ENCODE measurements around the gene ITK.

ITK gene

DNA sequence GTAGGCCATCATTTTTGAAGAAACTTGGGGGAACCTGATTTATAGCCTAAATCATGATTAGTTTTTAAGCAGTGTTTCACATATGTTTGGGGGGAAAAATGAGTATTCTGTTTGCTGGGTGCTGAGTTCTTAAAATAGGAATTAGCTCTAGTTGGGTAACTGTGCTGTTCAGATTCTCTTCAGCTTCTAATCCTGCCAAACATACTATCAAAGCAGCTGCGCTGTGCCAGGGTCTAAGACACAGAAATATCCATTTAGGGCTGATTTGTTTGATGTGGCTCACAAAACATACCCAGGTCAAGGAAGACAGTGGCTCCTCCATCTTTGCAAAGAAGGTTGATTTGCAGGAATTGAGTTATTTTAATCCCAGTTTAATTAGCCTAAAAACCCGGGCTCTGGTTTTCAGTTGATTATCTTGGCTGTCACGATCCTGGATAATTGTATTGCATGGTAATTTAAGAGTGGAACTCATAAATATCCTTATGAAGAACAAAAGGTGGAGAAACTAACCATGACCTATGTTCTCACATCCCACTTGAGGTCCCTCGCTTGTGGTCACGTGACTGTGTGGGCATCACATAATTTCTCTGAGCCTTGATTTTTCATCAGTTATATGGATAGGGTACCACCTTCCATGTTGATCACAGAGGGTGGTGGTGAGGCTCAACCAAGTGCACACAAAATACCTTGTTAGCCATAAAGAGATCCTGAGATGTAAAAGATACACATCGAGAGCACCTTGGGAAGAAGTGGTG, 104.0 kb downstream of the ITK start:
- no peak for DNase-seq (ENCODE audit: low read depth)
- TF ChIP-seq, protein P1, sequence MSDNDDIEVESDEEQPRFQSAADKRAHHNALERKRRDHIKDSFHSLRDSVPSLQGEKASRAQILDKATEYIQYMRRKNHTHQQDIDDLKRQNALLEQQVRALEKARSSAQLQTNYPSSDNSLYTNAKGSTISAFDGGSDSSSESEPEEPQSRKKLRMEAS (IDR thresholded peaks at IDR 0.05; ENCODE audit: low read depth, low read length), result no peak
- TF ChIP-seq POLR2A (IDR thresholded peaks at IDR 0.05; ENCODE audit: extremely low read depth, insufficient read length), result no peak
- TF ChIP-seq MYC (IDR thresholded peaks at IDR 0.05; ENCODE audit: low read depth, low read length), result no peak
- TF ChIP-seq, protein P2, sequence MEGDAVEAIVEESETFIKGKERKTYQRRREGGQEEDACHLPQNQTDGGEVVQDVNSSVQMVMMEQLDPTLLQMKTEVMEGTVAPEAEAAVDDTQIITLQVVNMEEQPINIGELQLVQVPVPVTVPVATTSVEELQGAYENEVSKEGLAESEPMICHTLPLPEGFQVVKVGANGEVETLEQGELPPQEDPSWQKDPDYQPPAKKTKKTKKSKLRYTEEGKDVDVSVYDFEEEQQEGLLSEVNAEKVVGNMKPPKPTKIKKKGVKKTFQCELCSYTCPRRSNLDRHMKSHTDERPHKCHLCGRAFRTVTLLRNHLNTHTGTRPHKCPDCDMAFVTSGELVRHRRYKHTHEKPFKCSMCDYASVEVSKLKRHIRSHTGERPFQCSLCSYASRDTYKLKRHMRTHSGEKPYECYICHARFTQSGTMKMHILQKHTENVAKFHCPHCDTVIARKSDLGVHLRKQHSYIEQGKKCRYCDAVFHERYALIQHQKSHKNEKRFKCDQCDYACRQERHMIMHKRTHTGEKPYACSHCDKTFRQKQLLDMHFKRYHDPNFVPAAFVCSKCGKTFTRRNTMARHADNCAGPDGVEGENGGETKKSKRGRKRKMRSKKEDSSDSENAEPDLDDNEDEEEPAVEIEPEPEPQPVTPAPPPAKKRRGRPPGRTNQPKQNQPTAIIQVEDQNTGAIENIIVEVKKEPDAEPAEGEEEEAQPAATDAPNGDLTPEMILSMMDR (IDR thresholded peaks at IDR 0.05; ENCODE audit: low read depth, low read length), result no peak
- no peak overlapping the region for H3K4me3 ChIP-seq (ENCODE audit: low read depth, low read length)

DNA sequence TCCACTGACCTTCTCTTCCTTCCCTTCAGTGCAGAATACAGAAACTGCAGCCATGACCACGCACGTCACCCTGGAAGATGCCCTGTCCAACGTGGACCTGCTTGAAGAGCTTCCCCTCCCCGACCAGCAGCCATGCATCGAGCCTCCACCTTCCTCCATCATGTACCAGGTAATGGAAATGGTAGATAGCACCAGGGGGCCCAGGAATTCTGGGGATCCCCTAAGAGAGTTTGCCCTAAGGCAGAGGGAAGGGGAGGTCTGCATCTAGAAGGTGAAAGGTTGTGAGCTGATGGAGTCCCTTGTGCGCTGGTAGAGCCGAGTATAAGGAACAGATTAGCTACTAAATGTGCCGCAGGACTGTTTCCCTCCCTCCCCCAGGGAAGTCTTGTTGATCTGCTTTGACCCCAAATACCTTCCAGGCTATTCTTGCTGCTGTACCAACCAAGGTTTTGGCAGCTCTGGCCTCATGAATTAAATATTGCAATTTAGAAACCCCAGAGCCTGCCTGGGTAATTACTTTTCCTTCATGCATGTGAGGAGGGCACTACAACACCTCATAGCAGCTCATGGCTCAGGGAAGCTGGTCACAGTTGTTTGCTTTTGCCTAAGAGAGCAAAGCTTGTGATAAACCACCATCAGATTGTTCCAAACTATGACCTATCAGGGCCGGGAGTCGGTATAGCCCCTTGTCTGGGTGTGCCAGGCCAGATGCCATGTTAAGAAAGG, 104.8 kb downstream of the ITK start:
- no peak for DNase-seq (ENCODE audit: low read depth)
- no peak overlapping the region for H3K4me3 ChIP-seq (ENCODE audit: low read depth, low read length)
- TF ChIP-seq, protein P1 (IDR thresholded peaks at IDR 0.05; ENCODE audit: low read depth, low read length), result no peak
- TF ChIP-seq MYC (IDR thresholded peaks at IDR 0.05; ENCODE audit: low read depth, low read length), result no peak
- no peak for TF ChIP-seq POLR2A (IDR thresholded peaks at IDR 0.05; ENCODE audit: extremely low read depth, insufficient read length)
- TF ChIP-seq, protein P2 (IDR thresholded peaks at IDR 0.05; ENCODE audit: low read depth, low read length), result no peak

DNA sequence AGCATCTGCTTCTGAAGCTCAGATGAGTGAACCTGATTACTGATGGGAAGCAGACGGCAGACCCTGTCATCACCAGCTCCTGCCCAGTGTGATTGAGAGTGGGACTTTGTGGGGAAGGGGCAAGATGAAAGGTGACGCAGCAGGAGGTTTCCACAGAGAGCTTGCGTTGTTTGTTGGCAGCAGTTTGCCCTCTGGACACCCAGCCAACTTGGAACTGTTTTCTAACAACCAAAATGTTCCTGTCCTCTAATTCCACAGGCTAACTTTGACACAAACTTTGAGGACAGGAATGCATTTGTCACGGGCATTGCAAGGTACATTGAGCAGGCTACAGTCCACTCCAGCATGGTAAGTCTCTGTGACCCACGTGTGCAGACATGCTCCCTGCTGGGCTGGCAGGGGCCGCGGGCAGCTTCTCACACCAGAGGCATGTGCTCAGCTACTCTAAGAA, 106.1 kb downstream of the ITK start:
- TF ChIP-seq, protein P2 (IDR thresholded peaks at IDR 0.05; ENCODE audit: low read depth, low read length), result no peak
- TF ChIP-seq MYC (IDR thresholded peaks at IDR 0.05; ENCODE audit: low read depth, low read length) (no peak), POLR2A (IDR thresholded peaks at IDR 0.05; ENCODE audit: extremely low read depth, insufficient read length) (no peak)
- TF ChIP-seq, protein P1 (IDR thresholded peaks at IDR 0.05; ENCODE audit: low read depth, low read length), result no peak
- no peak for DNase-seq (ENCODE audit: low read depth)
- no peak overlapping the region for H3K4me3 ChIP-seq (ENCODE audit: low read depth, low read length)

DNA sequence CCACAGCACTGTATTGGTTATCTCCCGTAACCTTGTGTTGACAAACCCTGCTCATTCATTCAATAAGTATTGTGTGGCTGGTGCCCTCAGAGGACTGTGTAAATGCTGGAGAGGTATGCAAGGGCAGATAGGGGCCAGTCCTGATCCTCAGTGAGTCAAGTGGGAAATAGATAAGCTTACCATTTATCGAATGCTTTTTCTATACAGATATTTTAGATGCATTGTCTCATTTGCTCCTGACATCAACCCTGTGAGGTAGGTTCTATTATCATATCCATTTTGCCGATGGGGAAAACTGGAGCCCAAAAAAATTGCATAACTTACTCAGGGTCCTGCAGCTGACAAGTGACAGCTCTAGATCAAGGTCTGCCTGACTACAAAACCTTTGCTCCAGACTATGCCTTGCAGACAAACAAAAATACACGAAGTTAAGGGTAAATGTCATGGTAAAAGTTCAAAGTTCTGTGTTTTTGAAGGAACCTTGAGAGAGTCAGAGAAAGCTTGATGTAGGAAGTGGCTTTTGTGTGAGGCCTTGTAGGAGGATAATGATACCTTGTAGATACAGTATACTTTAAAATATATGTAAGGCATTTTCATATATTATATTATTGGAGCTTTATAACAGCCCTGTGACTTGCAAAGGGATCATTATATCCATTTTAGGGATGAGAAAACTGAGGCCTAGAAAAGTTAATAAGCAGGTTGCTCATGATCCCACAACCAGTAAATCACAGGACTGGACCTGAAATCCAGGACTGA, 107.9 kb downstream of the ITK start:
- no peak overlapping the region for H3K4me3 ChIP-seq (ENCODE audit: low read depth, low read length)
- no peak for DNase-seq (ENCODE audit: low read depth)
- TF ChIP-seq POLR2A (IDR thresholded peaks at IDR 0.05; ENCODE audit: extremely low read depth, insufficient read length) (no peak), MYC (IDR thresholded peaks at IDR 0.05; ENCODE audit: low read depth, low read length) (no peak)
- TF ChIP-seq, protein P1 (IDR thresholded peaks at IDR 0.05; ENCODE audit: low read depth, low read length), result no peak
- TF ChIP-seq, protein P2 (IDR thresholded peaks at IDR 0.05; ENCODE audit: low read depth, low read length), result no peak

DNA sequence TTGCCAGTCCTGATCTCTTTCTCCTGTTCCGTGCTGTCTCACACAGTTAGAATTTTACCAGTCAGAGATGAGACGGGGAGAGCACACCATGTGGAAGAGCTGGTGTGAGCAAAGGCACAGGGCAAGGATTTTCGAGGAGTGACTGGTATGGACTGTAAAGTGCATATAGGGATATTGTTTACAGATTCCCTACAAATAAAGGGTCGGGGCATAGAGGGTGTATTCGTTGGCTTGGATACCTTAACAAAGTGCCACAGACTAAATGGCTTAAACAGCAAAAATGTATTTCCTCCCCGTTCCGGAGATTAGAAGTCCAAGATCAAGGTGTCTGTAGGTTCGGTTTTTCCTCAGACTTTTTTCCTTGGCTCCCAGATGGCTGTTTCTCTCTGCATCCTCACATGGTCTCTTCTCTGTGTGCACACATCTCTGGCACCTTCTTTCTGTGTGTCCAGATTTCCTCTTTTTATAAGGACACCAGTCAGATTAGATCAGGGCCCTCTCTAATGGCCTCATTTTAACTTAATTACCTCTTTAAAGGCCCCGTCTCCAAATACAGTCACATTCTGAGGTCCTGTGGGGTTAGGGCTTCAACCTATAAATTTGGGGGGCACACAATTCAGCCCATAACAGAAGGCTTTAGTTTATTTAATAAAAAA, 108.7 kb downstream of the ITK start:
- DNase-seq (ENCODE audit: low read depth), result no peak
- TF ChIP-seq, protein P1 (IDR thresholded peaks at IDR 0.05; ENCODE audit: low read depth, low read length), result no peak
- TF ChIP-seq POLR2A (IDR thresholded peaks at IDR 0.05; ENCODE audit: extremely low read depth, insufficient read length) (no peak), MYC (IDR thresholded peaks at IDR 0.05; ENCODE audit: low read depth, low read length) (no peak)
- TF ChIP-seq, protein P2 (IDR thresholded peaks at IDR 0.05; ENCODE audit: low read depth, low read length), result no peak

More for the DNA sequence above, 108.7 kb downstream of the ITK start:
- H3K4me3 ChIP-seq (ENCODE audit: low read depth, low read length), result no peak overlapping the region
